SK-N-SH (cell line): Measurements from ENCODE around the gene CCDC74A.
"Not testable (repeated sequence)": the region's sequence is repeated elsewhere in the genome, so short reads cannot be mapped to it uniquely, and the experiment has no call there.

Experiments
- GATA2 ChIP-seq: sonication (generic); formaldehyde crosslinking; IDR thresholded peaks from 2 replicates; pipeline ENCODE4 v1.5.0; 2020; ENCODE audit warnings: mild to moderate bottlenecking, missing genetic modification reagents
- NFIC ChIP-seq: IDR thresholded peaks from 2 replicates; pipeline ENCODE4 v1.4.0; 2012; ENCODE audit warnings: borderline replicate concordance
- POLR2AphosphoS5 ChIP-seq: IDR thresholded peaks from 2 replicates; pipeline ENCODE4 v1.6.1; 2012; ENCODE audit warnings: low read depth, low read length
- TF ChIP-seq, protein P1 (sequence below): fragments of 200-600 bp; sonication (generic); IDR thresholded peaks from 2 replicates; pipeline ENCODE4 v1.6.1; 2017; ENCODE audit warnings: antibody characterized with exemption, mild to moderate bottlenecking, moderate library complexity

- TF ChIP-seq POLR2AphosphoS5, NFIC, GATA2: not testable (repeated sequence)
- TF ChIP-seq, protein P1, sequence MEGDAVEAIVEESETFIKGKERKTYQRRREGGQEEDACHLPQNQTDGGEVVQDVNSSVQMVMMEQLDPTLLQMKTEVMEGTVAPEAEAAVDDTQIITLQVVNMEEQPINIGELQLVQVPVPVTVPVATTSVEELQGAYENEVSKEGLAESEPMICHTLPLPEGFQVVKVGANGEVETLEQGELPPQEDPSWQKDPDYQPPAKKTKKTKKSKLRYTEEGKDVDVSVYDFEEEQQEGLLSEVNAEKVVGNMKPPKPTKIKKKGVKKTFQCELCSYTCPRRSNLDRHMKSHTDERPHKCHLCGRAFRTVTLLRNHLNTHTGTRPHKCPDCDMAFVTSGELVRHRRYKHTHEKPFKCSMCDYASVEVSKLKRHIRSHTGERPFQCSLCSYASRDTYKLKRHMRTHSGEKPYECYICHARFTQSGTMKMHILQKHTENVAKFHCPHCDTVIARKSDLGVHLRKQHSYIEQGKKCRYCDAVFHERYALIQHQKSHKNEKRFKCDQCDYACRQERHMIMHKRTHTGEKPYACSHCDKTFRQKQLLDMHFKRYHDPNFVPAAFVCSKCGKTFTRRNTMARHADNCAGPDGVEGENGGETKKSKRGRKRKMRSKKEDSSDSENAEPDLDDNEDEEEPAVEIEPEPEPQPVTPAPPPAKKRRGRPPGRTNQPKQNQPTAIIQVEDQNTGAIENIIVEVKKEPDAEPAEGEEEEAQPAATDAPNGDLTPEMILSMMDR: not testable (repeated sequence)
These were observed 2.3 kb downstream of the CCDC74A start for GRCh38 chr2:131529864-131530445.
